T1000 (cell line): ENCODE measurements around the gene KAZALD1.

ENCODE experiments used
- DNase-seq: peaks from one replicate; lab custom pipeline; 2025; ENCODE audit warnings: mixed read lengths; lab: John Stamatoyannopoulos, UW

The KAZALD1 gene

DNA sequence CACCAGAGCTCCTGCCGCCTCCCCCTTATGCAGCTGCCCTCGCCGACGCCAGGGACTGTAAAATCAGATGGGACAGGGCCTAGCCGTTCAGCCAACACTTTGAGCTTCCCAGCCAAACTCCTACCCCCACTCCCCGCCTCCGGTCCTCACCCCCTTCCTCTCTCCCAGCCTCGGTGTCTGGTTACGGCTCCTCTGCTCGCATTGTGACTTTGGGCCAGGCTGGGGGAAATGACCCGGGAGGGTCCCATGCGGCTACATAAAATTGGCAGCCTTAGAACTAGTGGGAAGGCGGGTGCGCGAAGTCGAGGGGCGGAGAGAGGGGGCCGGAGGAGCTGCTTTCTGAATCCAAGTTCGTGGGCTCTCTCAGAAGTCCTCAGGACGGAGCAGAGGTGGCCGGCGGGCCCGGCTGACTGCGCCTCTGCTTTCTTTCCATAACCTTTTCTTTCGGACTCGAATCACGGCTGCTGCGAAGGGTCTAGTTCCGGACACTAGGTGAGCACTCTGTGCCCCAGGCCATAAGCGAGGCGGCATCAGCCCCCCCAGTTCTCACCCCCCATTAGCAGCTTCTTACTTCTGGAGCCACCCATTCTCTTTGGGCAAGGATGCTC, at the start of gene KAZALD1:
KAZALD1 (plus strand) TSS at position 366 of the 608 bp plus-strand sequence. CDS start 604 bp downstream, outside the sequence.
- no peak for DNase-seq

DNA sequence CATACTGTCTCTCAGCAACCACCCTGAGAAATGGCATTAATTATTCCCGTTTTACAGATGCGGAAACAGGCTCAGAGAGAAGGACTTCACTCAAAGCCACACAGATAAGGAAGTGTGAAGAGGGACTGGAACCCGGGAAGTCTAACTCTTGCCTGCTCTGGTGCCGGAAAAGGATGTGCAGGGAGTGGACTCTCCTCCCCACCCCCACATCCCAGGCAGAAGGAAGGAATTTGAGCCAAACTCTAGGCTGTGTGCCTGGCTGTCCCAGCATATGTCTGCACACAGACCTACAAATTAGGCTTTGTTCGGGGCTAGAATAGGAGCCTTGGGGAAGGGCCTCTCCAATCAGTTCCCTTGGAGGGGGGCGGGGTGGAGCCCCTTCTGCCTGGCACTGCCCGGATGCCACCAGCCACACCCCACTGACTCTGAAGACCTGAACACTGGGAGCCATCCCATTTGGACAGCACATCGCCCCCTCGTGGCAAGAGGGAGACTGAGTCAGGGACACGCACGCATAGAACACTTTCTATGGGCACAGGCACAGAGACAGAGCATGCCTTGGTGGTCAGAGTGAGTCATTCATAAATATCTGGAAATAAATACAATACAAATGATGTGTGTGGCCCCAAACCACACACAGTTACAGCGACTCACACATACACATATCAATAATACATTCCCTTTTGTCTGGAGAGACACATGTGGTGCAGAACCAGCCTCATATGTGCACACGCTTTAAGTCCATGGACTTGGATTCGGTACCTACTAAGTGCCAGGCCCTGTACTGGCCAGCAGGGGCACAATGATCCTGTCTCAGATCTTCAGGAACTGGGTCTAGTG, 49.0 kb upstream of the KAZALD1 start:
- peak; percentile 91 for DNase-seq

DNA sequence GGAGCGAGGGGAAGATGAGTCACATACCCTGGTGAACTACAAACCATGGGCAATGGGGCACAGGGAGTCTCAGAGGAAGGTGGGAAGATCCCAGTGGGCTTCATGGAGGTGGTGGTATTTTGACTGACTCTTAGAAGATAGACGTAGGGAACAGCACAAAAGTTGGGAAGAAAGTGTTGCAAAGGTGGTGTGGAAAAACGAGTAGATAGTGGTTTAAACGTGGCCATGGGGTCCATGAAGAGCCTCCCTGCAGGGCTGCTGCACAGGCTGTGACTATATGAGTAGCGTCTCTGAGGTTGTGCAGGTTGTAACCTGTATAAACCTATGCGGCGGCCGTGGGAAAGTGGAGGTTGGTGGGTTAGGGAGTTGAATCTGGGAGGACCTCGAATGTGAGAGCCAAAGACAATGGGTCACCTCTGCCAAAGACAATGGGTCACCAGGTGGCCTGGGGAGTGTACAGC, 48.4 kb upstream of the KAZALD1 start:
- DNase-seq: no peak

DNA sequence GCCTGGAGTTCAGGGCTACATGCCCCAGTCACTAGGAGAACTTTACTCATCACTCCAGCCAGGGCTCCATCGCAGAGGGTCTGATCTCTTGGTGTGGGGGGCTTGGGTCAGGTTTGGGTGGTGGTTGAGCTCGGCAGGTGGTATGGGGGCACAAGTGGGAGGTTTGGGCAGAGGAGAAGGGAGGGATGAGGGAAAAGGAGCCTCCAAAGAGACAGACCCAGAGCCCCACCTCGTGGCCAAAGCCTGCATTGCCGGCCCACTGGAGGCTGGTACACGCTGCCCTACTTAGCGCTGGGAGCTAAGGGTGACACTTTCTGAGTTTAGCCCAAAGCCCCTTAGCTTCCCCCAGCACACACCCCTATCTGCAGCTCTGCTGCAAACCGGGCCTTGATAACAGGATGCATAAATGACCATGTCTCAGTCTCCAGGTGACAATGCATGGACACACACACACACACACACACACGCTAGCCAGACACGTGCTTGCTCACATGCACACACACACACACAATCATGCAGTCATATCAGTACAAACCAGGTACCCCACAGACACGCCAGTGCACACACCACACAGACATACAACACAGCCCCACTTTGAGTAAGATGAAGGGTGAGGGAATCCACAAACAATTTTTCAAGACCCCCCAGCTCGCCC, 47.4 kb upstream of the KAZALD1 start:
- DNase-seq: peak; percentile 68

GRCh38 chr10:101014966-101015581, 46.7 kb upstream of the KAZALD1 start:
- peak; percentile 21 for DNase-seq

- DNase-seq: no peak
Measured at GRCh38 chr10:101015582-101015973, 46.2 kb upstream of the KAZALD1 start.

DNA sequence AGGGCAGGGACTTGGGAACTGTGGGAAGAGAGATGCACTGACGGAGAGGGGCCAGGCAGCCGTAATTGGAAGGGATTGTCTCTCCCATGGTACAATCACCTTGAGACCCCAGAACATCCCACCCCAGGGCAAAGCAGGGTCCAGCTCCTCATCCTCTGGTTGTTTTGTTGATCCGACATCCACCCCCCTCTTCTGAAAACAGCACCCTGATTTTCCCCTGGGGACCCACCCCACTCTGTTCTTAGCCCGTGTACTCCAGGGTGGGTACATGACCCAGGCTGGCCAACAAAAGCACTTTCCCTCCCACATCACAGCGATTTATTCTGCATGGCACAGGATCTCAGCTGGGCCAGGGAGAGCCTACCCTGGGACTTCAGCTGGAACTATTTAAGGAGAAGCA, 45.0 kb upstream of the KAZALD1 start:
- no peak for DNase-seq

GRCh38 chr10:101018118-101018599, 43.6 kb upstream of the KAZALD1 start:
- DNase-seq: no peak

- peak; percentile 84 for DNase-seq
Measured at GRCh38 chr10:101018600-101019439, 43.0 kb upstream of the KAZALD1 start.

DNA sequence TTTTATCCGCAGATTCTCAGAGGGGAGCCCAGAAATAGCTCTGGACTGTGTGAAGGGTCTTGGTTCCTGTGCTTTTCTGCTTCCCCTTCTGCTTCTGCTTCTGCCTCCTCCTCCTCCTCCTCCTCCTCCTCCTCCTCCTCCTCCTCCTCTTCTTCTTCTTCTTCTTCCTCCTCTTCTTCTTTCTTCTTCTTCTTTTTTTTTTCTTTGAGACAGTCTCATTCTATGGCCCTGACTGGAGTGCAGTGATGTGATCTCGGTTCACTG, 42.4 kb upstream of the KAZALD1 start:
- DNase-seq: no peak

DNA sequence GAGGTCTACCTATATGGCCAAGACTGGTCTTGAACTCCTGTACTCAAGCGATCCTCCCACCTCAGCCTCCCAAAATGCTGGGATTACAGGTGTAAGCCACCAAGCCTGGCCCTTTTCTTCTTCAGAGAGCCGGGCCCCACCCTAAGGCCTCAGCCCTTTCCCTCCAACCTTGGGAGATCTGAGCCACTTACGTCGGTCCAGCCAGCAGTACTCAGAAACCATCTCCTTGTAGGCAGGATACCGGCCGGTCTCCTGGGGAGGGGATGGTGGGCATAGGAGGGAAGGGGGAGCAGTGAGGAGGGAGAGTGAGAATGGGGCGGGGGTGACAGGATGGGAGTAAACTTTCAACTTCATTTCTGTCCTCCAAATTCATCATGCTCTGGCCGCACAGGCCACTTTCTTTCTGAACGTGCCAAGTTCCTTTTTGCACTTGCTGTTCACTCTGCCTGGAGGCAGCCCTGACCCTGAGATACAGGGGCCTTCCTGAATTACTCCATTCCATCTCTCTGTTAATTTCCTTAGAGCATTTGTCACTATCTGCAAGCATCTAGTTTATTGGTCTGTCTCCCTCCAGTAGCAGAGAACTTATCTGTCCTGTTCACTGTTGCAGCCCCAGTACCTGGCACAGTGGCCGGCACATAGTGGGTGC, 41.2 kb upstream of the KAZALD1 start:
- no peak for DNase-seq

GRCh38 chr10:101021239-101021638, 40.5 kb upstream of the KAZALD1 start:
- DNase-seq: no peak

- DNase-seq: no peak
Measured at GRCh38 chr10:101021692-101022251, 40.0 kb upstream of the KAZALD1 start.

DNA sequence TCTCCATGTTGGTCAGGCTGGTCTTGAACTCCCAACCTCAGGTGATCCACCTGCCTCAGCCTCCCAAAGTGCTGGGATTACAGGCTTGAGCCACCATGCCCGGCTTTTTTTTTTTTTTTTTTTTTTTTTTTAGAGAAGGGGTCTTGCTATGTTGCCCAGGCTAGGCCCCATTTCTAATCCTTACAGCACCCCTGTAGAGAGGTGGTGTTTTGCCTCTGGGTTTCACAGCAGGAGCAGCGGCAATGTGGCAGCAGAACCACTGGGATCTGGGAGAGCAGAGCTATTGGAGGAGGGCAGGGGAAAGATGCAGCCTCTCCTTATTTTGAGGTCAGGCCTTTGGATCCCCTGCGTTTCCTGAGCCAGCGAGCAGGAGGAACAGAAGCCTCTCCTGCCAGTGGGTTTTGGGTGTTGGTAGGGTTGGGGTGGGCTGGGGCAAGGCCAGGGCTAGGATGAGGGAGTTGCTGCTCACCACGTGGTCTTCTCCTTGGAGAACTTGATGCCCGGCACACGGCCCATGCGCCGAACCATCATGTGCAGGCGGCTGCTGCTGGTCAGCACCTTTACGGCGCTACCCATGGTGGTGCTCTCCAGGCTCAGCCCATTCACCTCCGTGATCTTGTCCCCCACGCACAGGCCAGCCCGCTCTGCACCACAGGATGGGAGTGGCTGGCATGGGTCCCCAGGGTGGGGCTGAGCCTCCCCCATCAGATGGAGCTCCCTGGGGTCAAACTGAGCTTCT, 38.7 kb upstream of the KAZALD1 start:
- no peak for DNase-seq

- no peak for DNase-seq
Measured at GRCh38 chr10:101027106-101027720, 34.6 kb upstream of the KAZALD1 start.

DNA sequence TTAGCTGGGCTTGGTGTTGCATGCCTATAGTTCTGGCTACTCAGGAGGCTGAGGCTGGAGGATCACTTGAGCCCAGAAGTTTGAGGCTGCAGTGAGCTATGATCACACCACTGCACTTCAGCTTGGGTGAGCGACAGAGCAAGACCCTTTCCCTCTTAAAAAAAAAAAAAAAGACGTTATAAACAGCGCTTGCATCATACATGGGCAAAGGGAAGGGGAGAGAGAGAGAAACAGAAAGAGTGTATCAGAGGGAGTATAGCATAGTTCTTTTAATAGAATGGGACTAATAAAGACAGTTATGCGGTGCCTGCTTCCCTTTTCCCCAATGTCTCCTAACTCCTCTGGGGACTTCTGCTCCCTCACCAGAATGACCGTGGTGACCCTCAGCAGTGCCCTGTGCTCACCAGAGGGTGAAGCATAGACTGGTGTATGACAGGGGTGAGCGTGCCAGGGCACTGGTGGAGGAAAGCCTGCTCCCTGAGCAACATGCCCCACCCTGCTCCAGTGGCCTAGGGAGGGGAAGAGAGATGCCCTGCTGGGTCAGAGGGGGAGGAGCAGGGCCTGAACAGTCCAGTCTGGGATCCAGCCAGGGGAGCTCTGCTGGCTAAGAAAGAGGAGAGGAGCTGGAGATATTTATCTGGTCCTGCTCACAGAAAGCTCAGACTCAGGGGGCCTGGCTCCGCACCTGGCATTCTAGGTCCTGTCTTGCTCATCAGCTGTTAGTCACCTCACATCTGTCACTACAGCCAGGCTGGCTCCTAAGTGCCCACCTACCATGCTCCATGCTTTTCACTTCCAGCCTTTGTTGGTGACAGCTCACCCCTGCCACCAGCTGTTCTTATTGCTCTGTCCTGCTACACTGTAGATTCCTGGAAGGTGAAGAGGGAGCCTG, 33.1 kb upstream of the KAZALD1 start:
- DNase-seq: no peak

DNA sequence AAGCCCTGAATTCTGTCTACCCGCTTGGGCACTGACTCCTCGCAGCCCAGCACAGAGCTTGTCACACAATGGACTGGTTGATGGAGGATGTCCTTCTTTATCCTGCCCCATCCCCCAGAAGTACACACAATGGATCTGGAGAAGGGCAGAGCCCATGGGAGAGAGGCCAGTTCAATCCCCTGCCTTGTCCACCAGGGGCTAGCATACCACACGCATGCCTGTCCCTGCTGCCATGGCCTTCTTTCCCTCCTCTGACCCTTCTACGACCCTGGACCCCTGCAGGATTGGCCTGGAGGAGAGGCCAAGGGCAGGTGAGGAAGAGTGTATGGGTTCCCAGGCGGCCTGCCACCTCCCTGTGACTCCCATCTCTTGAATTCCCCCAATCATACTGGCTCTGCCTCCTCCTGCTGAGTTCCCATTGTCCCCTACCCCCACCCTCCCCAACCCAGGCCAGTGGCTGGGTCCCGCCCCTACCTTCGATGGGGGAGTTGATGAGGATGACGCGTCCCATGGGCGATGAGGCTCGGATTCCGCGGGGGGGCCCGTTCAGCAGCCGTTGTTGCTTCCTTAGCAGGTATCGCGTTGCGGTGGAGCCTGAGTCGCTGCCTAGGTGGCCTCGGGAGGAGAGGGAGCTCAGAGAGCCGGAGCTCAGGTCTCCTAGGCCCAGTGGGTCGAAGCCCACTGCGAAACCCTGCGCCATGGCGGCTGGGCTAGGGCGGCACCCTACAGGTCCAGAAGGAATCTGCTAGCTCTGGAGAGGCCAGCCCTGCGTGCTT, 32.1 kb upstream of the KAZALD1 start:
- DNase-seq: no peak
